SH-SY5Y (cell line): Measurements from ENCODE around the gene ZBTB20.

ENCODE experiments used
- GATA2 ChIP-seq: IDR thresholded peaks from 2 replicates; pipeline ENCODE4 v1.6.1; 2011; ENCODE audit warnings: mild to moderate bottlenecking, low read depth, low read length
- GATA3 ChIP-seq: IDR thresholded peaks from 2 replicates; pipeline ENCODE4 v1.6.1; 2011; ENCODE audit warnings: low read depth, mild to moderate bottlenecking, low read length, moderate library complexity

The ZBTB20 gene

DNA sequence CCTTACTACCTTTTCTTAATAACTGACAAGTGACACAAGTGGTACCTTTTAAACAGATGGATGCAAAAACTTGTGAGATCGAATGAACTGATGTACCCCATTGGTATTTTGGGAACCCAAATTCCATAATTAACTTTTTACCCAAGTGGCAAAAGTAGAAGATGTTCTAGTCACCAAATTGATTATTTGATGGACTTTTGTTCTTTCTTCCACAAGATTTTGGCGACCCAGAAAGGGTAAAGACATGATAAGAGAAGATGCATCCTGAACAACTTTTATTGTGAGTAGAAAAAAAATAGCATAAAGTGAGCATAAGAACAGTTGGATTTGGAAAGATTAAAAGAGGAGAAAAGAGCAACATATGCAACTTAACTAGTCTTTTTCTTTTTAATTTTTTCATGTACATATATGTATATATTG is 693.7 kb downstream of the ZBTB20 start:
- TF ChIP-seq GATA3 (no peak), GATA2 (no peak)

DNA sequence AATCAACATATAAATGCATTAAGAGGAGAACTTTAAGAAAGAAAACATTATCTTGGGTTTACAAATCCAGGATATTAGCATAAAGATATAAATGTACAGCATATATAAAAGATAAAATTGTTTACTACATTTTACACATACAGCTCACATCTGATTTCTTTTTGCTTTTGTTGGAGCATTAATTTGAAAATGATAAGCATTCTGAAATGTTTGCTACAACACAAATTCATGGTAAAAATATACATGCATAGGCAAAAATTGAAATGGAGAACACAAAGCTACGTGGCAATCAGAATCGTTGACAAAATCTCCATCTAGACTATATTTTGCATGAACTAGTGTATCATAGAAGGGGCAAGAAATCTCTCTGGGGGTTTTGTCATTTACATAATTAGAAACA is 694.2 kb downstream of the ZBTB20 start:
- no peak for TF ChIP-seq GATA2
- no peak for TF ChIP-seq GATA3

DNA sequence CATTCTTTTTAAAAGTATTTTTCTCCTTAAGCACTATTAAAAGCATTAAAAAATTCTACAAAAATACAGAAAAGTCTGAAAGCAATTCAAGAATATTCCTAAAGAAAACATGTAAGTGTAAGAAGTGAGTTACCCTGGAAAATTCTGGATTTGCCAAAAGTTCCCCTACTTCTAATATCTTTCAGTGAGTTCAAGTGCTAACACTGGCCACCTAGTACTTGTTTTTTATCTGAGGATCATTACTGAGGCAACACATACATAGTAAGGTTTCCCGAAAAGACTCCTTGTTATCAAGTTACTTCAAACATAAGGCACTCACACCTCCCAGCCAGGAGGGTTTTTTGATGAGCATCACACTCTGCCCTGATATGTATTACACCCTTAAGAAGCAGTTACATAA is 694.8 kb downstream of the ZBTB20 start:
- TF ChIP-seq GATA2 (no peak), GATA3 (no peak)

DNA sequence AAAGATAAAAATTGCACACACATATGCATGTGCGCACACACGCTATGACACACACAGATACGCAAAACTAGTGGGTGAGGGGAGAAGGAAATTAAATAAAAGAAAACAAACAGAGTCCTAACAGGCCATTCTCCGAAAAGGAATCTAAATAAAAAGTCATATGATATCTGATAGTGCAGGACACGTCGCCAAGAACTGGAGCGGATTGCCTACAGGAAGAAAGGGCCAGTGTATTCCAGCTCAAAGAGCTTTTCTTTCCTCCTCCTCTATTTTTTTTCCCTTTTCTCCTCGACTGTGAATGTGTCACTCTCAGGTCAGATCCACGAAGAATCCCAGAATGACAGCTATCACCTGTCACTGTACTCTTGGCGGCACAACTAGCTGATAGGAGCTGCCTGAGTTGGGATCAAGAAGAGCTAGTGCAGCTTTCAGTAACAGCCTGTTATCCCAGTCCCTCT is 695.5 kb downstream of the ZBTB20 start:
- TF ChIP-seq GATA3 (no peak), GATA2 (no peak)

DNA sequence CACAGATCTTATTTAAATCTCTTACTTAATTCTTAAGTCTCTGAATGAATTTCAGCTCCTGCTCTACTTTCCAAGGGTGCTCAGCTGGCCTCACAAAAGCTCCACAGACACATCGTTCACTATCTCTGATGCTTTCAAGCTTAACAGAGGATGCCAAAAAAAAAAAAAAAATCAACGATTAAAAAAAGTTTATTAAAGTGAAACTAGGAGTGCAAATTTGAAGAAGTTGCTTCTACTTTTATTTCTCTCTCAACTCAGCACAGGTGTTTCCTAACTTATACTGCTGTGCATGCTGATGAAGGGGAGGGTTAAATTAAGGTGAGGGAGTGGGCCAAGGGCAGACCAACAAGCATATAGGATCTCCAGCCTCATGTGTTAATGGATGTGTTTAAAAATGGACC is 696.0 kb downstream of the ZBTB20 start:
- TF ChIP-seq GATA2, result no peak

DNA sequence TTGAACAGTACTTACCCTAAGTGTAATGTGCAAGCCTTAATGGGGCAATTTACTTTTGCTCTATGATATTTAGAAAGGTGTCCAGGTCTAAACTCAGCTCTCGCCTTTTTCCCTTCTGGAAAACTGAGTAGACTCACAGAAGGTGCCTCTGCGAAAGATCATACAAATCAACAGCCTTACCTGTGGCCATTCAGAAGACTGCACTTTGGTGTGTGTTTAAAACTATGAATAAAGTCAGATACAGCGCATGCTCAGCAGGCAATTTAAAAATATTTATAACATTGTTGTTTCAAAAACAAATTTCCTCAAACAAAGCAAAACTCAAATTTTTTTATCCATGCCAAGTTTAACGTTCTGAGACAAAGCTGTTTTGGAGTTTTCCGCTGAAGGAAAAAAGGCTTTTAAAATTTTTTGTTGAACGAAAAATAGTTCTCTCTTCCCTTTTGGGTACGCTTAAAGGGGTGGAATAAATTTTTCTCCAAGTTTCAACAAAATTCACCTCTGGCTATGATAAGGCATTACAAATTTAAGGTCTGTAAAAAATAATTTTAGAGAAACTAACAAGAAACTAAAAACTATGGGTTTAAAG is 697.0 kb downstream of the ZBTB20 start:
- TF ChIP-seq GATA2 (no peak), GATA3 (no peak)

DNA sequence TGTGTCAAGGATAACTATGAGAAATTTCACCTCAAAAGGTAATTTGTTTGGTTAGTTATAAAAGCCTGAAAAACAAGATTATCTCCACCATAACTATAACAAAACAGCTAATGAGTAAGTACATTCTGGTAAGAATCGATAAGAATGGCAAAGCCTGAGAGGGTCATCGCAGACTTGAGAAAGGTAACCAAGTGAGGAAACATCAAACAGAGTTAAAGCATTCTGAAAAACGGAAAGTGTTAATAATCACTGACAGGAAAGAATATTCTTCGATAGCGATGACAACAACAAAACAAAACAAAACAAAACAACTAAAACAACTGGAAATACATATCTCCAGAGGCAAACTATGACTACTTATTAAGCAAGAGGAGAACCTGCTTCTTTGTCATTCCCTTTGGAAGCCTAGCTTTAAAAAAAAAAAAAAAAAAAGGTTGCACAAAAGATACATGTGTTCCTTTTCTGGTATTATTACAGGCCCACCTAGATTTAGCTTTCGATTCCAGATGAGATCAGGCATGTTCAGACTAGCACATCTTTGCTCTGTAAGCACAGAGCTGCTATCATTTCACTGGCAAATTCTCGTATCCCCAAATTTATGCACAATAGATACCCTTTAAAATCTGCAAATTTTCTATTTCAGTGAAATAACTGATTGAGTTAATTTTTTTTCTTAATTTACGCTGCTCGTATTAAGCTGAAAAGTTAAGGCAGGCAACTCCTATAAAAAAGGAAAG is 697.6 kb downstream of the ZBTB20 start:
- TF ChIP-seq GATA2 (no peak), GATA3 (no peak)

DNA sequence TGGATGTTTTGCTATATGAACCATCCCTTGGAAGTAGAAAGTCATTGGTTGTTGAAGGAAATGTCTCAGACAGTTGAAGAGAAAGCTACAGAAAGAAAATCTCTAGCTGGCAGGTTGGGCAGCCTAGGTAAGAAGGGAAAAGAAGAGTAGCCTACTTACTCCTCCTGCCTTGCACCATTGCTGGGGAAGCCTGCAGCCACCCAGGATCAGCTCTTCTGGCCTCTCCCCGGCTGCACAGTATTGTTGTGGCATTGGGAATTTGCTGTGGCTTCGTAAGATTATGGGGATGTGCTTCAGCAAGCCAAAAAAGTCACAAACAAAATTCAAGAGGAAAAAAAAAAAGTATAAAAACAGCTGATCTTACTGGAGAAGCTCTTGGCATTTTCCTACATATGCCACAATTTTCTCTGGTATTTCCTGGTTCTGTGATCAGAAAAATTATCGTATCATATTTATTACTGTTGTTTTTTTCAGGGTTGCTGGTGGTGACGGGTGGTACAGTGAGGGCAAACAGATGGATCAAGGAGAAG is 699.1 kb downstream of the ZBTB20 start:
- no peak for TF ChIP-seq GATA2
- no peak for TF ChIP-seq GATA3

DNA sequence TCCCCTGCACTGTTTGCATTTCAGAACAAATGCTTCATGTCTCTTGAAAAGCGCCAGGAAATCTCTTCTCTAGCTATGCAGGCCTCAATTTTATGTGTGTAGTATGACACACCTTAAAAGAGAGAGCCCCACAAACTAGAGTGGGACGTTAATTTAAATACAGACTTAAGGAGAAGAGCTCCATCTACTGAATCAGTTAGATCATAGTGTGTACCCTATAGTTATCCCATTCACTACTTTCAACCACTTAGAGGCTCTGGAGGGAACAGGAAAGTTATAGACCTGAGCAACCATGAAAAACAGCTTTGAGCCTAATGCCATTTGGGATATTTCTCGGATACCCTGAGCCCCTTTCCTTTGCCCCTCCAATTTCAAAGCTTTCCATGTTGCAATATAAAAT is 699.5 kb downstream of the ZBTB20 start:
- no peak for TF ChIP-seq GATA3
- no peak for TF ChIP-seq GATA2

DNA sequence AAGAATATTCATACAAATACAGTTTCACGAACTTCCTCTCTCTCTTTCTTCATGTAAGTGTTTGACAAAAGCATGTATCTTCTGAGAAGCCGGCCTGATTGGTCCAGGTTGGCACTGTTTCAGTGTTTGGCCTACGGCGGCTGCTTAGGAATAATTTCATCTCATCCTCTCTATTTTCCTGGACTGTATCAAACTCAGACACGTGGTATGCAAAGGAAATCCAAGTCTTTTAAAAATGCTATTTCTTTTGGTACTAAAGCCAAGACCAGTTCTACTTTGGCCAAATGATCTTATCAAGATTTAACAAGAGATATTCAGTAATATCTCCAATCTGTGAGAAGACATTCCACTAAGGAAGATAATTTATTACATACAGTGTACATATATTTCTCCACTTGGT is 700.5 kb downstream of the ZBTB20 start:
- TF ChIP-seq GATA2 (no peak), GATA3 (no peak)

DNA sequence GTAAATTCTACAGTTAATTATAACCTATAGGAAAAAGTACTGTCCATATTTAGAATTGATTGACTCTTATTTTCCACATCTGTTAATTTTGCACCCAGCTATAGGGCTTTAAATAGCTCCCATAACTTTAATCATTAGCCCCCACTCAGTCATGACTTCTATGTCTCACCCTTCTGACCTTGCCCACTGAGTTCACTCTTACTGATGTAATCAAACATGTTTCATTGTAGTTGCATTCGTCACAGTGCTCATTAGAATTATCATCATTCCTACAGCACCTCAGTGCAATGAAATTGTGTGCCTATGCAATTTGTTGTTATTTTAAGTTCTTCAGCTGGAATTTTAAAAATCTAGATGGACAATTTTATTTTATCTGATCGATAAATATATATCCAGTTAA is 701.9 kb downstream of the ZBTB20 start:
- no peak for TF ChIP-seq GATA3
- no peak for TF ChIP-seq GATA2

DNA sequence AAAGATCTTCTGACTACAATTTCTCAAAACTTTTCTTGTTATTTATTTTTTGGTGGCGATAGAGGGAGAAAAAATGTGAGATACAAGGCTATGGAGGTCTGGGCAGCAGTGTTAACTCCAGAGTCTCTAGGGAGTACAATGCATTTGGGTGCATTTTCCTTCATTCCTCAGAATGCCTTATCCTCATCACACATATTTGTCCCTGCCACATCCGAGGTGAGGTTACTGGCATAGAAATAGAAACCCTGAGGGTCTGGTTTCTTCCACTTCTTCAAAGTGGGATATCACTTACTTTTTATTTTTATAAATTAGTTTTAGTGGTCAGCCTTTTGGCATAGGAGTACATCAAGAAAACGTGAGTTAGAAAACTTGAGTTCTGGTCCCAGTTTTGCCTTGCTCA is 702.9 kb downstream of the ZBTB20 start:
- no peak for TF ChIP-seq GATA3
- TF ChIP-seq GATA2, result no peak

DNA sequence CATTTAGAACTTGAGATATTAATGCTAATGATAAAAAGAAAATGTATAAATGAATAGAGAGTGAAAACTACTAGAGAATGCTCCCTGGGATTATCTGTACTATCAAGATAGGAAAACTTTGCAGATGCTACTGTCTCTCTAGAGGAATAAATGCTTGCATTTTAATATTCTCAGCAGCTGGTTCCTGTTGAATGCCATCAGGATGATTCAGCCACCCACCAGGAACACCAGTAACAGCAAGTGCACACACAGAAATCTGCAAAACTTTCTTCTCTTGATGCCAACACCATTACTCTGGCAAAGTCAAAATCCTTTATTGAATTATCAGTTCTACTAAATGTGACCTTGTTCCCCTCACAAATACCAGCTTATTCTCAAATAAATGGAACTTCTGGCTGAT is 704.8 kb downstream of the ZBTB20 start:
- TF ChIP-seq GATA3 (no peak), GATA2 (no peak)

DNA sequence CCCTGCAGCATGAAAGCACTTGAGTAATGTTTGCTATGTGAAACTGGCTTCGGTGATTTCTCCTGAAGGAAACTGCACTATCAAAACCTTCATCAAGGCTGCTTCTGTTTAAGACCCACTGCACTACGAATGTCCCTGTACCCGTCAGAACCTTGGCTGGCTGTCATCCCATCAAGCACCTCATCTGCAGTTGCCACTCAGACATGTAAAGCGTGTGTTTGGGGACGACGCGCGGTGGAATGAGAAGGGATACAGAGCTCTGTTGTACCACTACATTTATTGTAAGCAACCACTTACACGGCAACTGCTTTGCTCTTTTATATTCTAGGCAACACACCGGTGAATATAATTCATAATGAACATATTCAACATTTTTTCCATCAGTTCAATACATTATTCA is 705.7 kb downstream of the ZBTB20 start:
- TF ChIP-seq GATA2, result no peak
- no peak for TF ChIP-seq GATA3

DNA sequence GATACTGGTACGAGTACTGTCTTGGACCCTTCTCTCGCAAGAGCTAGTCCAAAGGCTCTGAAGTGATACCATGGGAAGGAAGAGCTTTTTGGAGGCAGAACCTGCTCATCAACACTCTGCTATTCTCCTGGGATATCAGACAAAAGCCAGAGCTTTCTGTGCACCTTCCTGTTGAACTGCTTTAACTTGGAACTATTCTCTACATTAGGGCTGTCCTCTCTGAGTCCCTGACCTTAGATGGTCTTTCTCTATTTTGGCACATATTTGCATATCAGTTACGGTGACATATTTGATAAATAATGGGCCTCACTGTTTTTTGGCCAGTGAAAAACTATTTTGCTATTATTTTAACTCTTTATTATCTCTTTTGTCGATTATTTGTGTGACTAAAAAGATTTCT is 706.4 kb downstream of the ZBTB20 start:
- TF ChIP-seq GATA2, result no peak
- no peak for TF ChIP-seq GATA3
